HL-60 (cell line): ENCODE measurements around the gene MSI2.

Experiments used
- DNase-seq, 2 experiments: peaks; one replicate each; pipeline ENCODE4 v3.0.0-alpha.2; 2010 to 2020; ENCODE audit warnings: low read depth in 1 of 2, low spot score in 1 of 2
- H3K27ac ChIP-seq: fragments of 250-450 bp; sonication (Bioruptor Pico); replicated peaks from 2 replicates; pipeline ENCODE4 v1.5.1; 2020; ENCODE audit warnings: mild to moderate bottlenecking, moderate library complexity
- H3K27me3 ChIP-seq: fragments of 250-450 bp; sonication (Bioruptor Pico); 2 replicates; pipeline ENCODE4 v1.5.1; 2021; ENCODE audit warnings: mild to moderate bottlenecking, moderate library complexity; ENCODE audit not compliant: insufficient read depth, poor library complexity, severe bottlenecking
- H3K4me3 ChIP-seq: replicated peaks from 2 replicates; pipeline ENCODE4 v1.5.1; 2011; ENCODE audit warnings: mild to moderate bottlenecking, control low read depth, low read length; ENCODE audit not compliant: insufficient read depth
- GABPA ChIP-seq: IDR thresholded peaks from 2 replicates; pipeline ENCODE4 v1.6.1; 2012; ENCODE audit warnings: low read depth
- POLR2AphosphoS5 ChIP-seq: IDR thresholded peaks from 2 replicates; pipeline ENCODE4 v1.6.1; 2012; ENCODE audit warnings: low read depth
- SPI1 ChIP-seq: IDR thresholded peaks from 2 replicates; pipeline ENCODE4 v1.6.1; 2012; ENCODE audit warnings: low read depth, mild to moderate bottlenecking, borderline replicate concordance
- TF ChIP-seq, protein P1 (sequence below): IDR thresholded peaks from one replicate; pipeline ENCODE4 v1.5.1; 2011; ENCODE audit warnings: low read length, control low read depth, inconsistent platforms; ENCODE audit not compliant: insufficient read depth
- TF ChIP-seq, protein P2 (sequence below): IDR thresholded peaks from 2 replicates; pipeline ENCODE4 v1.6.1; 2012; ENCODE audit warnings: low read depth; ENCODE audit not compliant: insufficient replicate concordance

MSI2 gene

DNA sequence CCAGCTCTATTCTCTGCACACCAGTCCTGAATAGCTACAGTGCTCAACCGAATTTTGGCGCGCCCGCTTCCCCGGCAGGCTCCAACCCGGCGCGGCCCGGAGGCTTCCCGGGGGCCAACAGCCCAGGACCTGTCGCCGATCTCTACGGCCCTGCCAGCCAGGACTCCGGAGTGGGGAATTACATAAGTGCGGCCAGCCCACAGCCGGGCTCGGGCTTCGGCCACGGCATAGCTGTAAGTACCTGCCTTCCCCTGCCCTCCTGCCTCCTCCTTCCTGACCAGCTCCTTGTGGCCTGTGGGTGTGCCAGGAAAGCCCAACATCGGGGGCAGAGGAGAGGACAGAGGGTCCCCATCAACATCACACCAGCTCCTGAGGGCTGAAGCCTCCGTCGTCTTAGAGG is 418.6 kb downstream of the MSI2 start:
- DNase-seq: no peak
- TF ChIP-seq GABPA (no peak), SPI1 (no peak), POLR2AphosphoS5 (no peak)
- TF ChIP-seq, protein P1, sequence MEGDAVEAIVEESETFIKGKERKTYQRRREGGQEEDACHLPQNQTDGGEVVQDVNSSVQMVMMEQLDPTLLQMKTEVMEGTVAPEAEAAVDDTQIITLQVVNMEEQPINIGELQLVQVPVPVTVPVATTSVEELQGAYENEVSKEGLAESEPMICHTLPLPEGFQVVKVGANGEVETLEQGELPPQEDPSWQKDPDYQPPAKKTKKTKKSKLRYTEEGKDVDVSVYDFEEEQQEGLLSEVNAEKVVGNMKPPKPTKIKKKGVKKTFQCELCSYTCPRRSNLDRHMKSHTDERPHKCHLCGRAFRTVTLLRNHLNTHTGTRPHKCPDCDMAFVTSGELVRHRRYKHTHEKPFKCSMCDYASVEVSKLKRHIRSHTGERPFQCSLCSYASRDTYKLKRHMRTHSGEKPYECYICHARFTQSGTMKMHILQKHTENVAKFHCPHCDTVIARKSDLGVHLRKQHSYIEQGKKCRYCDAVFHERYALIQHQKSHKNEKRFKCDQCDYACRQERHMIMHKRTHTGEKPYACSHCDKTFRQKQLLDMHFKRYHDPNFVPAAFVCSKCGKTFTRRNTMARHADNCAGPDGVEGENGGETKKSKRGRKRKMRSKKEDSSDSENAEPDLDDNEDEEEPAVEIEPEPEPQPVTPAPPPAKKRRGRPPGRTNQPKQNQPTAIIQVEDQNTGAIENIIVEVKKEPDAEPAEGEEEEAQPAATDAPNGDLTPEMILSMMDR: no peak
- Histone ChIP-seq H3K27me3 (no peaks in the 10 kb centered on the region), H3K4me3 (no peak overlapping the region), H3K27ac (no peak overlapping the region)

DNA sequence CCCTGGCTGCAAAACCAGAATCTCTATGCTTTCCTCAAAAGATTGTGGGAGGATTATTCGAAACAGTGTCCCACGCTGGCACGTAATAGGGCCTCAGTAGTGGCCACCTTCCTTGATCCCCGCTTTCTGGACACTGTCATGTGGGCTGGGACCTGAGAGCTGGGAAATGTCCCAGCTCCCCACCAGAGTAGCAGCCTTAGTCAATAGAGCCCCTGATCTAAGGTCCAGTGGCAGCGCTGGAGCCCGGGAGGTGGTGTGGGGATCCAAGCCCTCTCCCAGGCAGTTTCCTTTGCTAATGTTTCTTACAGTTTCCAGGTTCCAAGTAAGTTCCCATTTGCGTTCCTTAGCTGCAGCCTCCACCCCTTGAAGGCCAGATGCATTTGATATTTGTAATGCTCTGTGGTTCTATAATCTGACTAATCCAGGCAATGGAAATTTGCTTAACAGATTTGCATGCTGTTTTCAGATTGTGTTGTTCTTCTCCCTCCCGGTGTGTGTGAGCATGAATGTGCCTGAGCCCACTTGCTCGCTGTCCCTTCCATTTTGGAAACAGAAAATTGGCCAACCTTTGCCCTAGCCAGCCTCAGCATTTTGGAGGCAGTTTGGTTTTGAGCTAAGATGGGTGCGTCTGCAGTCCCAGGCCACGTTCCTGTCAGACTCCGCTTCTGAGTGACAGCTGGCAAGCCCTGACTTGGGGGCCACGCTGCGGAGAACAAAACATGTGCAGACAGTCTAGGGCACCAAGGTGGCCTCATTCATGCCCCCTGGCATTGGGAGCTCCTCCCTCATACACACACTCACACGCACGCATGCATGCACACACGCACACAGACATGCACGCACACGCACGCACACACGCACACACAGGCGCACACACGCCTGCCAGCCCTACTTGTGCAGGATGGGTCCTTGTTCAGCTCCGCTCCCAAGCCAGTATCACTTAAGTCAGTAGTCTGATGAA is 419.4 kb downstream of the MSI2 start:
- Histone ChIP-seq H3K27ac (no peak overlapping the region), H3K27me3 (no peaks in the 10 kb centered on the region), H3K4me3 (no peak overlapping the region)
- TF ChIP-seq, protein P1: no peak
- TF ChIP-seq, protein P2, sequence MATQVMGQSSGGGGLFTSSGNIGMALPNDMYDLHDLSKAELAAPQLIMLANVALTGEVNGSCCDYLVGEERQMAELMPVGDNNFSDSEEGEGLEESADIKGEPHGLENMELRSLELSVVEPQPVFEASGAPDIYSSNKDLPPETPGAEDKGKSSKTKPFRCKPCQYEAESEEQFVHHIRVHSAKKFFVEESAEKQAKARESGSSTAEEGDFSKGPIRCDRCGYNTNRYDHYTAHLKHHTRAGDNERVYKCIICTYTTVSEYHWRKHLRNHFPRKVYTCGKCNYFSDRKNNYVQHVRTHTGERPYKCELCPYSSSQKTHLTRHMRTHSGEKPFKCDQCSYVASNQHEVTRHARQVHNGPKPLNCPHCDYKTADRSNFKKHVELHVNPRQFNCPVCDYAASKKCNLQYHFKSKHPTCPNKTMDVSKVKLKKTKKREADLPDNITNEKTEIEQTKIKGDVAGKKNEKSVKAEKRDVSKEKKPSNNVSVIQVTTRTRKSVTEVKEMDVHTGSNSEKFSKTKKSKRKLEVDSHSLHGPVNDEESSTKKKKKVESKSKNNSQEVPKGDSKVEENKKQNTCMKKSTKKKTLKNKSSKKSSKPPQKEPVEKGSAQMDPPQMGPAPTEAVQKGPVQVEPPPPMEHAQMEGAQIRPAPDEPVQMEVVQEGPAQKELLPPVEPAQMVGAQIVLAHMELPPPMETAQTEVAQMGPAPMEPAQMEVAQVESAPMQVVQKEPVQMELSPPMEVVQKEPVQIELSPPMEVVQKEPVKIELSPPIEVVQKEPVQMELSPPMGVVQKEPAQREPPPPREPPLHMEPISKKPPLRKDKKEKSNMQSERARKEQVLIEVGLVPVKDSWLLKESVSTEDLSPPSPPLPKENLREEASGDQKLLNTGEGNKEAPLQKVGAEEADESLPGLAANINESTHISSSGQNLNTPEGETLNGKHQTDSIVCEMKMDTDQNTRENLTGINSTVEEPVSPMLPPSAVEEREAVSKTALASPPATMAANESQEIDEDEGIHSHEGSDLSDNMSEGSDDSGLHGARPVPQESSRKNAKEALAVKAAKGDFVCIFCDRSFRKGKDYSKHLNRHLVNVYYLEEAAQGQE: no peak
- TF ChIP-seq POLR2AphosphoS5 (no peak), GABPA (no peak), SPI1 (no peak)
- DNase-seq: no peak

DNA sequence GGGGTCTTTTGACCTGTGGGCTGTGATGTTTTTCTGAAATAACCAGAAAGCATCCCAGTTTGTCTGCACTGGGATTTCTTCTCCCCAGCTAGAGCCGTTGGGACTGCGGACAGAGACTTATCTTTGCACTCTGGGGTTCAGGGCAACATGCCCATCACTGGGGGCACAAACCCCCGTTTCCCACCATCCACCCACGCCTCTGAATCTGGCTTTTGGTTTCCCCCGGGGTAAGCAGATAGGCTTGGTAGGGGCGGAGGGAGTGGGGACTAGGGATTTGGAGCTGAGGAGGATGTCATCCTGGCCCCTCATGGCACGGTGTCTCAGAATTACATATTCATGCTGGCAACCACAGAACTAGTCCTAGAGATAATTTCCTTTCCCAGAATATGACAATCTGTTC is 420.2 kb downstream of the MSI2 start:
- TF ChIP-seq, protein P1: no peak
- TF ChIP-seq, protein P2: no peak

DNA sequence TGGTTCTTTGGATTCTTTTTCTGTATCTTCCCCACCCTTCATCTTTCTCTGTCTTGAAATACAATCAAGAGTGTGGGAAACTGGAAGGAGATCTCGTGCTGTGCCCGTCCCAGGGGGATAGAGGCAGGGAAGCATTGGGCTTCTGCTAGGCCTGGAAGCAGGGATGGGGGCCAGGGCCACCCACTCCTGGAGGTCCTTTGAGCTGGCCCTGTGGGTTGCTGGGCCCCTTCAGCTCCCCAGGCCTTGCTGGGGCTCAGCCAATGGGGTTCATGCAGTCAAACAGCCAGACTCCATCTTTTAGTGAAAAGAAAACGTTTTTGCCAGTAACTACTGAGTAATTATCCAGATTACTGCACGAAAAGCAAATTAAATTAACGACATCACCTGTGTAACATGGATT is 421.0 kb downstream of the MSI2 start:
- no peak for TF ChIP-seq GABPA
- TF ChIP-seq, protein P2: no peak
- TF ChIP-seq, protein P1: no peak
- TF ChIP-seq POLR2AphosphoS5: no peak
- TF ChIP-seq SPI1: no peak
- DNase-seq: no peak
- no peaks in the 10 kb centered on the region for H3K27me3 ChIP-seq
- no peak overlapping the region for H3K4me3 ChIP-seq
- H3K27ac ChIP-seq: no peak overlapping the region

More for the DNA sequence above, 420.2 kb downstream of the MSI2 start:
- Histone ChIP-seq H3K27ac (no peak overlapping the region), H3K4me3 (no peak overlapping the region), H3K27me3 (no peaks in the 10 kb centered on the region)
- no peak for DNase-seq
